COR-L47 (cell line): ENCODE measurements around the gene UBTD1.

ENCODE experiments used
- DNase-seq: peaks from one replicate; lab custom pipeline; 2025; lab: John Stamatoyannopoulos, UW

UBTD1 gene

DNA sequence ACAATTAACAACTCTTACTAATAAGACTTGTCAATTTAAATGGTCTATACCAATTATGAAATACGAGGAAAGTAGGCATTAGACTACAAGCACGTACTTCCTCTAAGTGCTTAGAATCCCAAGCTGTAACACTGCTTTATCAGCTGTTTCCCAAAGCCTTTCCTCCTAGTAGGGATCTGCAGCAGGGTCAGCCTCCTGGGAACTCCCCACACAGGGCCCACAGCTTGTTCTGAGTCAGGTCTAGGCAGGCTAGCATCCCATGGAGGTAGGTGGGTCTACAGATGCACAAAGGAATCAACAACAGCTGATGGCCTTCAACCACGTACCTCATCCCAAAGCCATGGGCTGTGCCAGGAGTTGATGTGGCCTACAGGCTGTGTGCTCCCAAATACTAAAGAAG is 15.2 kb upstream of the UBTD1 start:
- DNase-seq: no peak

- no peak for DNase-seq
These were observed 14.8 kb upstream of the UBTD1 start for GRCh38 chr10:97483921-97484320.

GRCh38 chr10:97485647-97486281 is 13.0 kb upstream of the UBTD1 start:
- no peak for DNase-seq

DNA sequence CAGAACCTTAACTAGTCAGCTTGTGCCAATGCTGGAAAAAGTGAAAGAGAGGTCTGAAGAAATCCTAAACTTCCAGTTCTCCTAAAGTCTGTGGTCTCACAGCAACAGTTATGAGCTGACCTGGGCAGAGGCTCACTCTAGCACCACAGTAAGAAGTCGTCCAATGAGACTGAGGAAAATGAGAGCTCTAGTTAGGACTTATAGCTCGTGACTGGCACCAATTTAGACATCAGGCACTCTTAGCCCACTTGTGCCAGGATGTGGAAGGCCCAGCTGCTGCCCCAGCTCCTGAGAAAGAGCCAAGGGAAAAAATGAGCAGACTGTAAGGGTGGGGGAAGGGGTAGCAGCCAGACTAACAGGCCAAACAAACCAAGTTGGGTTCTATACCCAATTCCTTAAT is 8.1 kb upstream of the UBTD1 start:
- DNase-seq: no peak

GRCh38 chr10:97494151-97494550 is 4.6 kb upstream of the UBTD1 start:
- DNase-seq: no peak

GRCh38 chr10:97494863-97495506 is 3.7 kb upstream of the UBTD1 start:
- no peak for DNase-seq

DNA sequence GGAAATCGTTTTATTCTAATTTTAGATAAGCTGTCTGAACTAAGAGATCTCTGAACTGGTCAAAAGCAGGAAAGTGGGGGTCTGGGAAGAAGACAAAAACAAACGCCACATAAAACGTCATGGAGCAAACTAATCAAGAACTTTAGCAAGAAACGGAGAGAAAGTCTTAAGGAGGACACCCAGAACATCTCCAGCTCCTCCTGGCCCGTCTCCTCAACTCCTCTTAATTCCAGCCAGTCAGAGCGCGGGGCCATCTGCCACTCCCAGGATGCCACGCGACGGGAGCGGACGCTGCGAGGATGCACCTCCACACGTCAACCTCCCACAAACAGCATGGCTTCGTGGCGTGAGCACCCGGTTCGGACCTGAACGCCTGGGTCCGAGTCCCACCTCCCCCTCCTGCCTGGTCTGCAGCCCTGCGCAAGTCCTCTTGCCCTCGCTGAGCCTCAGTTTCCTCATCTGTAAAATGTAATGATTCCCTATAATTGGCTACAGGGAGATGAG is 1.1 kb upstream of the UBTD1 start:
- peak; percentile 44 for DNase-seq

DNA sequence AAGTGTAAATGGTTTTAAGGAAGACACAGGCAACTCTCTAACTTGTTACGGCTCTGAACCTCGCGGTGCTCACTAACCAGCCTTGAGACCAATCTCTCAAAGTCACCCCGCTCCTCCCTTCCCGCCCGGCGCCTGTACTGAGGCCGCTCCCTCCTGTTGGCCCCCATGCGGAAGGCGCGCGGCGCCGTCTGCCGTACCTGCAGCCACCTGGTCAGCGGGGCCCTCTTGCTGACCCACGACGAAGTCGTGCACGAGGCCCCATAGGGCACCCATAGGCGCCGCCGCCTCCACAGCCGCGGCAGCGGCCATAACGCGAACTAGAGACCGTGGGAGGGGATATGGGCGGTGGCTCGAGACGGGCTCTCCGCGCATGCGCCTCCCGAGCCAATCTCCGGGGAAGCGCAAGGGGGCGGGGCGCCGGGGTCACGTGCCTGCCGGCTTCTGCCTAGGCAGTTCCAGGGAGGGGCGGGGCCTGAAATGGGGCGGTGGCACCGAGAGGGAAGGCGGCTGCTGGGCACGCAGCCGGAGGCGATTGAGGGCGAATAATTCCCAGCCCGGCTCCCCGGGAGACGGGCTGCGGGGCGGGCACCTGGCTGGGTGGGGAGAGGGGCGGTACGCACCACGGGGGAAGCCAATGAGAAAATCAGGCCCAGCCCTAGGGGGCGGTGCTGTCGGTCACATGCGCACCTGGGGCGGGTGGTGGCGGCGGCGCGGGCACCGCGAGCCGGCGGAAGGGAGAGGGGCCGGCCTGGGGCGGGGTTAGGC is 466 bp upstream of the UBTD1 start, which contains the start of gene MMS19:
Gene MMS19 (minus strand): TSS at position 347 of the 765 bp plus-strand sequence. CDS start 38 bp downstream, at position 309.
- DNase-seq: peak; percentile 94

- no peak for DNase-seq
These were observed 1.0 kb downstream of the UBTD1 start for GRCh38 chr10:97499561-97500296.

DNA sequence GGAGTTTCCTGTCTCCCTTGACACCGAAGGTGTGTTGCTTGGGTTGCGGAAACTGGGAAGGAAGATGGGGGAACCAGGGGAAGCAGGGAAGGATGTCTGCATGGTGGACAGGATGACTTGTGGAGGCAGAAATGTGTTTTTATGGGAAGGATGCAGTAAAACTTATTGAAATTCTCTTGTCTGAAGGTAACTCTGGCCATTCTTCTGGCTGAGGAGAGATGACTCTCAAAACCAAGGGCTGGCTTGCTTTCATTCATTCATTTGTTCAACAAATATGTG is 1.5 kb downstream of the UBTD1 start:
- DNase-seq: no peak

GRCh38 chr10:97502916-97503315 is 4.2 kb downstream of the UBTD1 start:
- DNase-seq: no peak

DNA sequence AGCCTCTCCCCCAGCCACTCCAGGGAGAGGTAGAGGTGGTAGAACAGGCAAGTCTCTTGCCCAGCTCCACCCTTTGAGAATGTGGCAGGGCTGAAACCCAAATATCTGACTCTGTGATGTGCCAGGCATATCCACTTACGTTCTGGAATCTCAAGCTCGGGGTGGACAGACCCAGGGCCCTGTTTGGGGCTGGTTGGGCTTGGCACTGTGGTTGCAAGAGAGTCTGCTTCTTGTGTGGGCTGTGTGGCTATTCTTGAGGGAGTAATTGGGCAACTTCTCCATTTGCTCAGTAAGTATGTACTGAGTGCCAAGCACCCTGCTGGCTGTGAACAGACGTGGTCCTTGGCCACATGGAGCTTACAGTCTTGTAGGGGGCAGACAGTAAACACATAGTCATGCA is 4.7 kb downstream of the UBTD1 start:
- no peak for DNase-seq

- no peak for DNase-seq
These were observed 6.4 kb downstream of the UBTD1 start for GRCh38 chr10:97505152-97505551.

DNA sequence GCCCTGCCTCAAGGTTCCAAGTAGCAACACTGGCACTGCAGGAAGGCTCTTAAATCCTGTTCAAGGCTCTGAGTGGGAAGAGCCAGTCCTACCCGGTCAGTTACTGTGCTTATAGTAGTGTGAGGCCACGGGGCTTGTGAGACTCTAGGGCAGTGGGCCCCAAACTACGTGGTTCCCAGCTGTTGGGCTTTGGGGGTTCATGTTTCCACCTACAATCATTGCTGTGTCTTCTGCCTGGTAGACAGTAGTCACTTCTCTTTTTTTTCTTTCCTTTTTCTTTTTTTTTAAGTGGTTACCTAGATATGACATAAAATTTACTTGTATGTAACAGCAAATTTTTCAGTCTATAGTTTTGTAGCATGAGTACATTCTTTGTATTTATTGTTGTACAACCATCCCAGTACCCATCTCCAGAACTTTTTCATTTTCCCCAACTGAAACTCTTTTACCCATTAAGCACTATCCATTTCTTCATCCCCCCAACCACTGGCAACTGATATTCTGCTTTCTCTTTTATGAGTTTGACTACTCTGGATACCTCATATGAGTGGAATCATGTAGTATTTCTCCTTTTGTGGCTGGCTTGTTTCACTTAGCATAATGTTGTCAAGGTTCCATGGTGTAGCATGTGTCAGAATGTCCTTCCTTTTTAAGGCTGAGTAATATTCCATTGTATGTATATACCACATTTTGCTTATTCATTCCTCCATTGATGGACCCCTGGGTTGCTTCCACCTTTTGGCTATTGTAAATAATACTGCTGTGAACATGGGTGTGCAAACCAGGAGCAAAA is 7.7 kb downstream of the UBTD1 start:
- no peak for DNase-seq

DNA sequence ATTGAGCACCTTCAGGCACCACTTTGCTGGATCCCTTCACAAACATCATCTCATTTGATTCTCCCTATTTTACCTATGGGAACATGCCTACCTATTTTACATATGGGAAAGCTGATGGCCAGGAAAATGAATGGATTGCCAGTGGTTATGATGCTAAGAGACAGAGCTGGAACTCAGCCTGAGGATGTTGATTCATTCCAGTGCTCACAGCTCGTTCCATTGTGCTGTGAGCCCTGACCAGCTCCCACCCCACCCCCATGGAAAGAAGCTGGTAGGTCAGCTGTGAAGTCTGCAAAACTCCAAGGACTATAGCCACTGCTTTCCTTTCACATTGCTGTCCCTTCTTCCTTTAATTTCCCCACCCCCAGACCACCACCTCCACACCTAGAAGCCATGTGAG is 9.6 kb downstream of the UBTD1 start:
- DNase-seq: no peak

- DNase-seq: no peak
These were observed 10.5 kb downstream of the UBTD1 start for GRCh38 chr10:97509120-97509680.

GRCh38 chr10:97510686-97511085 is 12.0 kb downstream of the UBTD1 start:
- DNase-seq: no peak

DNA sequence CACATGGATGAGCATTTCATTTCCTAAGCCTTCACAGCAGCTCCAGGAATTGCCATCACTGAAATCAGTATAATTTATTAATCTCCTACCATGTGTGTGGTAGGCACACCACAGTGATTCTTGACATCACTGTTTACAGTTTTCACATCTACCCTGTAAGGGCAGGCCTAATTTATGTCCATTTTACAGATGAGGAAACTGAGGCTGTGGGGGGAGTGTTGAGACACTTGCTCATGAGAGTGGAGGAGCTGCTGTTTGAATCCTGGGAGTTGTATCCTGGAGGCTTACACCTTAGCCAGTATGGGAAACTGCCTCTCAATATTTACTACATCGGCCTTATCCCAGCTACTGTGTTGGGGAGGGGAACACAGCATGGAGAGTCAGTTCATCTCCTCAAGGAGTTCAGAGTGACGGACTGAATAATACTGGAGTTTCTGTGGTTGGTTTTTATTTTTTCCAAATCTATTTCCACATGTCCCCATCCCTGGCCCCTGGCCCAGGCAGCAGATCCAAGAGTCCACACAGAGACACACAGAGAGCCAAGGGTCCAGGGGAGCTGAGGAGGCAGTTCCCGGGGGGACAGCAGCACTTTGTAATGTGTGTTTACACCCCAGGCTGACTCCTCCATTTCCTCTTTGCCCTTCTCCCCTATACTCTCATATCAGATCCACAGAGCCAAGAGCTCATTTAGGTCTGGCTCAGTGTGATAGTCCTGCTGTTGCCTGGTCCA is 13.2 kb downstream of the UBTD1 start:
- no peak for DNase-seq

- no peak for DNase-seq
These were observed 14.3 kb downstream of the UBTD1 start for GRCh38 chr10:97512993-97513392.

- DNase-seq: no peak
These were observed 15.6 kb downstream of the UBTD1 start for GRCh38 chr10:97514344-97514743.
